ENCODE measurements around the gene APOM. TPM values are rescaled to one million over a fixed set of nuclear protein-coding genes. Genes with fewer than 3 reads are reported as not detected.
A peak's percentile ranks its signal among the peaks of the same experiment; 100 is the strongest.

APOM gene
- total RNA-seq, 1 experiment from 2014 or later, result 3.5 TPM

- ATAC-seq (no peak), DNase-seq (ENCODE audit: low spot score) (no peak)
- Mint-ChIP-seq H3K4me1 (peaks cover 7% of the 10 kb centered on the region), H3K27ac (no peak overlapping the region), H3K27me3 (ENCODE audit: low read depth) (peaks cover 3% of the 10 kb centered on the region), H3K9me3 (no peaks in the 10 kb centered on the region), H3K36me3 (peaks cover 15% of the 10 kb centered on the region), H3K4me3 (no peak overlapping the region)
- TF ChIP-seq NR2C2 (CRISPR knock-in tag; IDR thresholded peaks at IDR 0.05) (no peak), HMGXB4 (CRISPR knock-in tag; IDR thresholded peaks at IDR 0.05) (no peak), CREB1 (CRISPR knock-in tag; IDR thresholded peaks at IDR 0.05) (no peak), KAT7 (CRISPR knock-in tag; IDR thresholded peaks at IDR 0.05; ENCODE audit: borderline replicate concordance) (no peak)
- ChIA-PET POLR2A (interaction anchor here (0.5 to 0.6 kb wide), 2 partner anchors 85 to 286 kb away, joined by 3 read pairs; no protein-coding TSS in a partner anchor), CTCF (interaction anchor here (1.2 kb wide), 1 partner anchor 50 kb away, joined by 5 read pairs; no protein-coding TSS in a partner anchor)
These were observed 31.6 kb downstream of the APOM start for GRCh38 chr6:31687321-31687720.

GRCh38 chr6:31687860-31688693 is 32.4 kb downstream of the APOM start:
- no peak overlapping the region for H3K4me3 Mint-ChIP-seq
- no peak overlapping the region for H3K27ac Mint-ChIP-seq
- H3K9me3 Mint-ChIP-seq, result no peaks in the 10 kb centered on the region
- no peaks in the 10 kb centered on the region; the same call in 1 of the 2 replicates for H3K27me3 Mint-ChIP-seq (ENCODE audit: low read depth)
- peaks cover 15% of the 10 kb centered on the region for H3K36me3 Mint-ChIP-seq
- DNase-seq (ENCODE audit: low spot score) (no peak), ATAC-seq (no peak)
- ChIA-PET POLR2A (no interaction called here), CTCF (interaction anchor here (1.2 to 1.7 kb wide), 2 partner anchors 50 to 139 kb away, joined by 4 to 5 read pairs; partner anchors contain the start of gene HSPA1B)
- peaks cover 7% of the 10 kb centered on the region for H3K4me1 Mint-ChIP-seq
- no peak for TF ChIP-seq ZNF396 (CRISPR knock-in tag; IDR thresholded peaks at IDR 0.05; ENCODE audit: borderline replicate concordance)
- TF ChIP-seq ATF2 (CRISPR knock-in tag; IDR thresholded peaks at IDR 0.05; ENCODE audit: borderline replicate concordance, low read depth), result no peak
- no peak for TF ChIP-seq ZMAT4 (CRISPR knock-in tag; IDR thresholded peaks at IDR 0.05)
- TF ChIP-seq NFYB (CRISPR knock-in tag; conservative IDR thresholded peaks at IDR 0.05; ENCODE audit: low read depth), result no peak
- no peak for TF ChIP-seq TP53 (CRISPR knock-in tag; IDR thresholded peaks at IDR 0.05)
- no peak for TF ChIP-seq FOXJ3 (CRISPR knock-in tag; IDR thresholded peaks at IDR 0.05; ENCODE audit: borderline replicate concordance)
- TF ChIP-seq SOX15 (CRISPR knock-in tag; IDR thresholded peaks at IDR 0.05), result no peak

GRCh38 chr6:31689249-31690110 is 33.8 kb downstream of the APOM start:
- ChIA-PET CTCF (interaction anchor here (0.5 to 2.2 kb wide), 33 partner anchors 9 to 488 kb away, joined by 3 to 20 read pairs (median 4); partner anchors contain the start of genes ABHD16A, APOM, ATP6V1G2 and C6orf47), POLR2A (interaction anchor here (1.3 kb wide), 1 partner anchor 14 kb away, joined by 4 read pairs; no protein-coding TSS in a partner anchor)
- Mint-ChIP-seq H3K9me3 (no peaks in the 10 kb centered on the region), H3K27me3 (ENCODE audit: low read depth) (no peaks in the 10 kb centered on the region), H3K4me1 (no peaks in the 10 kb centered on the region), H3K36me3 (peaks cover 15% of the 10 kb centered on the region), H3K4me3 (no peak overlapping the region), H3K27ac (no peak overlapping the region)
- DNase-seq (ENCODE audit: low spot score) (peak; percentile 69), ATAC-seq (peak; percentile 86)
- TF ChIP-seq PRRX2 (CRISPR knock-in tag; IDR thresholded peaks at IDR 0.05) (no peak), ERG (CRISPR knock-in tag; IDR thresholded peaks at IDR 0.05) (no peak), TEAD4 (CRISPR knock-in tag; IDR thresholded peaks at IDR 0.05) (no peak), TEAD1 (CRISPR knock-in tag; IDR thresholded peaks at IDR 0.05) (no peak), PRDM15 (CRISPR knock-in tag; IDR thresholded peaks at IDR 0.05) (no peak), E2F1 (CRISPR knock-in tag; IDR thresholded peaks at IDR 0.05) (no peak), MYBL2 (CRISPR knock-in tag; IDR thresholded peaks at IDR 0.05) (no peak), JUN (CRISPR knock-in tag; IDR thresholded peaks at IDR 0.05) (no peak)
